SK-N-SH treated with all-trans-retinoic acid at 6 μM for 48 hours (cell line): ENCODE data around the gene SCARB2.

ENCODE experiments used
- ESRRG ChIP-seq: fragments of 250-450 bp; sonication (Bioruptor Pico); IDR thresholded peaks from 2 replicates; pipeline ENCODE4 v1.6.1; 2021; ENCODE audit warnings: mild to moderate bottlenecking
- PATZ1 ChIP-seq: fragments of 250-450 bp; sonication (Bioruptor Pico); IDR thresholded peaks from 2 replicates; pipeline ENCODE4 v1.8.0; 2020; ENCODE audit warnings: mild to moderate bottlenecking, moderate library complexity, borderline replicate concordance

DNA sequence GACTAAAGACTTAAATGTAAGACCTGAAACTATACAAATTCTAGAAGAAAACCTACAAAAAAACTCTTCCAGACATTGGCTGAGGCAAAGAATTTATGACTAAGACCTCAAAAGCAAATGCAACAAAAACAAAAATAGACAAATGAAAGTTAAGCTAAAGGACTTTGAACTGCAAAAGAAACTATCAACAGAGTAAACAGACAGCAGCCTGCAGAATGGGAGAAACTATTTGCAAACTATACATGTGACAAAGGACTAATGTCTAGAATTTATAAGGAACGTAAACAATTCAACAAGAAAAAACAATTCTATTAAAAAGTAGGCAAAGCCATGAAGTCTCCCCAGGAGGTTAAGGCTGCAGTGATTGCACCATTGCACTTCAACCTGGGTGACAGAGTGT lies 46.9 kb upstream of the SCARB2 start:
- no peak for TF ChIP-seq PATZ1 (CRISPR knock-in tag)
- no peak for TF ChIP-seq ESRRG (CRISPR knock-in tag)
